GM12878 (cell line): ENCODE results near the gene SBF2.
"Not testable (repeated sequence)": the region's sequence is repeated elsewhere in the genome, so short reads cannot be mapped to it uniquely, and the experiment has no call there.

Source experiments
- FOXK2 ChIP-seq: fragments of 450-650 bp; IDR thresholded peaks from 2 replicates; pipeline ENCODE4 v1.6.1; 2017; ENCODE audit warnings: mild to moderate bottlenecking, moderate library complexity
- NFYB ChIP-seq: IDR thresholded peaks from 2 replicates; pipeline ENCODE4 v1.6.1; 2011; ENCODE audit warnings: low read depth, mild to moderate bottlenecking, low read length, improper control_type of control experiment, moderate library complexity; ENCODE audit not compliant: insufficient read depth
- SREBF1 ChIP-seq: IDR thresholded peaks from 2 replicates; pipeline ENCODE4 v1.6.1; 2012; ENCODE audit warnings: mild to moderate bottlenecking, low read length
- TF ChIP-seq, protein P1 (sequence below): IDR thresholded peaks from 2 replicates; pipeline ENCODE4 v1.6.1; 2011; ENCODE audit warnings: mild to moderate bottlenecking, low read depth, low read length, moderate library complexity; ENCODE audit not compliant: insufficient replicate concordance

DNA sequence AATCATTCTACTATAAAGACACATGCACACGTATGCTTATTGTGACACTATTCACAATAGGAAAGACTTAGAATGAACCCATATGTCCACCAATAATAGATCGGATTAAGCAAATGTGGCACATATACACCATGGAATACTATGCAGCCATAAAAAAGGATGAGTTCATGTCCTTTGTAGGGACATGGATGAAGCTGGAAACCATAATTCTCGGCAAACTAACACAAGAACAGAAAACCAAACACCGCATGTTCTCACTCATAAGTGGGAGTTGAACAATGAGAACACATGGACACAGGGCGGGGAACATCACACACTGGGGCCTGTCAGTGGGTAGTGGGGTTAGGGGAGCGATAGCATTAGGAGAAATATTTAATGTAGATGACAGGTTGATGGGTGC, 258.1 kb downstream of the SBF2 start:
- TF ChIP-seq NFYB, SREBF1, FOXK2: not testable (repeated sequence)
- TF ChIP-seq, protein P1, sequence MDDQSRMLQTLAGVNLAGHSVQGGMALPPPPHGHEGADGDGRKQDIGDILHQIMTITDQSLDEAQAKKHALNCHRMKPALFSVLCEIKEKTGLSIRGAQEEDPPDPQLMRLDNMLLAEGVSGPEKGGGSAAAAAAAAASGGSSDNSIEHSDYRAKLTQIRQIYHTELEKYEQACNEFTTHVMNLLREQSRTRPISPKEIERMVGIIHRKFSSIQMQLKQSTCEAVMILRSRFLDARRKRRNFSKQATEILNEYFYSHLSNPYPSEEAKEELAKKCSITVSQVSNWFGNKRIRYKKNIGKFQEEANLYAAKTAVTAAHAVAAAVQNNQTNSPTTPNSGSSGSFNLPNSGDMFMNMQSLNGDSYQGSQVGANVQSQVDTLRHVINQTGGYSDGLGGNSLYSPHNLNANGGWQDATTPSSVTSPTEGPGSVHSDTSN = not testable (repeated sequence)
